Endothelial cell (in vitro differentiated cells): ENCODE data around the gene F2R. TPM values are rescaled to one million over a fixed set of nuclear protein-coding genes. Genes with fewer than 3 reads are reported as not detected.
"Not testable (repeated sequence)": the region's sequence is repeated elsewhere in the genome, so short reads cannot be mapped to it uniquely, and the experiment has no call there.

Experiments used
- DNase-seq: peaks from one replicate; pipeline ENCODE4 v3.0.0; 2021; ENCODE audit warnings: low spot score
- H3K27ac Mint-ChIP-seq: one replicate; pipeline ENCODE4 v1.8.0; 2021; ENCODE audit warnings: mixed read lengths, inconsistent platforms; ENCODE audit not compliant: unreplicated experiment
- H3K27me3 Mint-ChIP-seq: one replicate; pipeline ENCODE4 v1.8.0; 2021; ENCODE audit warnings: mild to moderate bottlenecking, moderate library complexity, mixed read lengths, inconsistent platforms; ENCODE audit not compliant: unreplicated experiment
- H3K36me3 Mint-ChIP-seq: one replicate; pipeline ENCODE4 v1.8.0; 2021; ENCODE audit warnings: mild to moderate bottlenecking, low read depth, mixed read lengths, inconsistent platforms; ENCODE audit not compliant: unreplicated experiment
- H3K4me1 Mint-ChIP-seq: one replicate; pipeline ENCODE4 v1.8.0; 2021; ENCODE audit warnings: mild to moderate bottlenecking, mixed read lengths, inconsistent platforms; ENCODE audit not compliant: unreplicated experiment
- H3K4me3 Mint-ChIP-seq: one replicate; pipeline ENCODE4 v1.8.0; 2021; ENCODE audit warnings: mild to moderate bottlenecking, mixed read lengths, inconsistent platforms; ENCODE audit not compliant: unreplicated experiment
- H3K9me3 Mint-ChIP-seq: one replicate; pipeline ENCODE4 v1.8.0; 2021; ENCODE audit warnings: mixed read lengths, inconsistent platforms; ENCODE audit not compliant: unreplicated experiment
- CTCF ChIP-seq: fragments of 200-600 bp; sonication (generic); IDR thresholded peaks from one replicate; pipeline ENCODE4 v1.5.0; 2021; ENCODE audit warnings: antibody characterized with exemption; ENCODE audit not compliant: unreplicated experiment
- total RNA-seq: library from RNA; stranded (reverse); fragmentation: NEBNext Ultra II Directional; extraction: Animal tissue kit (Norgen Biotek cat#: 25700); gene quantifications from one replicate; pipeline ENCODE4 v1.2.1, GENCODE V29; 2021; ENCODE audit not compliant: unreplicated experiment

Gene F2R
- total RNA-seq, 1 donor from 2014 or later, result 342 TPM

GRCh38 chr5:76733049-76733417 is 17.1 kb downstream of the F2R start:
- peaks cover 5% of the 10 kb centered on the region for H3K27me3 Mint-ChIP-seq
- peaks cover 48% of the 10 kb centered on the region for H3K36me3 Mint-ChIP-seq
- peak overlapping the region; percentile 84 for H3K4me3 Mint-ChIP-seq
- peaks cover 8% of the 10 kb centered on the region for H3K4me1 Mint-ChIP-seq
- no peaks in the 10 kb centered on the region for H3K9me3 Mint-ChIP-seq
- no peak for DNase-seq
- peak overlapping the region; percentile 48 for H3K27ac Mint-ChIP-seq
- TF ChIP-seq CTCF, result no peak

- H3K27ac Mint-ChIP-seq, result peak overlapping the region; percentile 0
- H3K9me3 Mint-ChIP-seq, result no peaks in the 10 kb centered on the region
- TF ChIP-seq CTCF, result no peak
- H3K27me3 Mint-ChIP-seq, result peaks cover 2% of the 10 kb centered on the region
- H3K4me3 Mint-ChIP-seq, result peak overlapping the region; percentile 2
- peaks cover 24% of the 10 kb centered on the region for H3K36me3 Mint-ChIP-seq
- H3K4me1 Mint-ChIP-seq, result peaks cover 13% of the 10 kb centered on the region
- DNase-seq, result no peak
Measured at GRCh38 chr5:76735762-76736545, 20.0 kb downstream of the F2R start.

- Mint-ChIP-seq H3K27me3 (peaks cover 2% of the 10 kb centered on the region), H3K27ac (no peak overlapping the region), H3K9me3 (no peaks in the 10 kb centered on the region), H3K4me3 (no peak overlapping the region), H3K4me1 (peaks cover 13% of the 10 kb centered on the region), H3K36me3 (peaks cover 24% of the 10 kb centered on the region)
- TF ChIP-seq CTCF, result no peak
- no peak for DNase-seq
Measured at GRCh38 chr5:76736679-76737556, 21.0 kb downstream of the F2R start.

- H3K36me3 Mint-ChIP-seq, result peaks cover 18% of the 10 kb centered on the region
- no peak for DNase-seq
- no peak overlapping the region for H3K27ac Mint-ChIP-seq
- TF ChIP-seq CTCF, result no peak
- H3K4me1 Mint-ChIP-seq, result peaks cover 10% of the 10 kb centered on the region
- H3K9me3 Mint-ChIP-seq, result no peaks in the 10 kb centered on the region
- no peak overlapping the region for H3K4me3 Mint-ChIP-seq
- H3K27me3 Mint-ChIP-seq, result peaks cover 2% of the 10 kb centered on the region
Measured at GRCh38 chr5:76737846-76738245, 21.9 kb downstream of the F2R start.

- H3K27ac Mint-ChIP-seq, H3K4me1 Mint-ChIP-seq, H3K27me3 Mint-ChIP-seq, DNase-seq, H3K9me3 Mint-ChIP-seq, H3K36me3 Mint-ChIP-seq: not testable (repeated sequence)
- peak overlapping the region; percentile 10 for H3K4me3 Mint-ChIP-seq
Measured at GRCh38 chr5:76741506-76741905, 25.6 kb downstream of the F2R start.
